NCI-H226 (cell line): ENCODE measurements around the gene FAM20A.
"Not testable (repeated sequence)": the region's sequence is repeated elsewhere in the genome, so short reads cannot be mapped to it uniquely, and the experiment has no call there.

Experiments
- DNase-seq: peaks from one replicate; pipeline ENCODE4 v3.0.0-alpha.2; 2015

The FAM20A gene

GRCh38 chr17:68587847-68588246 is 13.3 kb downstream of the FAM20A start:
- DNase-seq: no peak

- no peak for DNase-seq
Observed at GRCh38 chr17:68587026-68587425, 14.1 kb downstream of the FAM20A start.

- no peak for DNase-seq
Observed at GRCh38 chr17:68585643-68586042, 15.5 kb downstream of the FAM20A start.

- DNase-seq: no peak
Observed at GRCh38 chr17:68584581-68585303, 16.4 kb downstream of the FAM20A start.

- DNase-seq: not testable (repeated sequence)
Observed at GRCh38 chr17:68582867-68583266, 18.3 kb downstream of the FAM20A start.

- no peak for DNase-seq
Observed at GRCh38 chr17:68581863-68582645, 19.1 kb downstream of the FAM20A start.

GRCh38 chr17:68580236-68580770 is 20.9 kb downstream of the FAM20A start:
- no peak for DNase-seq

GRCh38 chr17:68579194-68579927 is 21.8 kb downstream of the FAM20A start:
- DNase-seq: no peak

- DNase-seq: no peak
Observed at GRCh38 chr17:68578236-68578635, 22.9 kb downstream of the FAM20A start.

GRCh38 chr17:68577497-68577821 is 23.7 kb downstream of the FAM20A start:
- DNase-seq: no peak

- DNase-seq: no peak
Observed at GRCh38 chr17:68576811-68577496, 24.2 kb downstream of the FAM20A start.

GRCh38 chr17:68576137-68576536 is 25.0 kb downstream of the FAM20A start:
- no peak for DNase-seq

GRCh38 chr17:68573338-68573737 is 27.8 kb downstream of the FAM20A start:
- DNase-seq: no peak

GRCh38 chr17:68572138-68572842 is 28.9 kb downstream of the FAM20A start:
- no peak for DNase-seq

GRCh38 chr17:68570526-68570925 is 30.6 kb downstream of the FAM20A start:
- no peak for DNase-seq

- DNase-seq: no peak
Observed at GRCh38 chr17:68569346-68569745, 31.8 kb downstream of the FAM20A start.

- no peak for DNase-seq
Observed at GRCh38 chr17:68568581-68568980, 32.6 kb downstream of the FAM20A start.

GRCh38 chr17:68567581-68567980 is 33.6 kb downstream of the FAM20A start:
- DNase-seq: no peak

GRCh38 chr17:68567035-68567434 is 34.1 kb downstream of the FAM20A start:
- no peak for DNase-seq

GRCh38 chr17:68566442-68566738 is 34.8 kb downstream of the FAM20A start:
- no peak for DNase-seq

- DNase-seq: no peak
Observed at GRCh38 chr17:68565661-68566441, 35.3 kb downstream of the FAM20A start.
